NOMO-1 treated with dmso at 0.1 percent for 144 hours (cell line): ENCODE data around the gene TAGAP.

Source experiments
- DNase-seq: peaks from one replicate; lab custom pipeline; 2025; ENCODE audit not compliant: unreplicated experiment; lab: John Stamatoyannopoulos, UW

The TAGAP gene

DNA sequence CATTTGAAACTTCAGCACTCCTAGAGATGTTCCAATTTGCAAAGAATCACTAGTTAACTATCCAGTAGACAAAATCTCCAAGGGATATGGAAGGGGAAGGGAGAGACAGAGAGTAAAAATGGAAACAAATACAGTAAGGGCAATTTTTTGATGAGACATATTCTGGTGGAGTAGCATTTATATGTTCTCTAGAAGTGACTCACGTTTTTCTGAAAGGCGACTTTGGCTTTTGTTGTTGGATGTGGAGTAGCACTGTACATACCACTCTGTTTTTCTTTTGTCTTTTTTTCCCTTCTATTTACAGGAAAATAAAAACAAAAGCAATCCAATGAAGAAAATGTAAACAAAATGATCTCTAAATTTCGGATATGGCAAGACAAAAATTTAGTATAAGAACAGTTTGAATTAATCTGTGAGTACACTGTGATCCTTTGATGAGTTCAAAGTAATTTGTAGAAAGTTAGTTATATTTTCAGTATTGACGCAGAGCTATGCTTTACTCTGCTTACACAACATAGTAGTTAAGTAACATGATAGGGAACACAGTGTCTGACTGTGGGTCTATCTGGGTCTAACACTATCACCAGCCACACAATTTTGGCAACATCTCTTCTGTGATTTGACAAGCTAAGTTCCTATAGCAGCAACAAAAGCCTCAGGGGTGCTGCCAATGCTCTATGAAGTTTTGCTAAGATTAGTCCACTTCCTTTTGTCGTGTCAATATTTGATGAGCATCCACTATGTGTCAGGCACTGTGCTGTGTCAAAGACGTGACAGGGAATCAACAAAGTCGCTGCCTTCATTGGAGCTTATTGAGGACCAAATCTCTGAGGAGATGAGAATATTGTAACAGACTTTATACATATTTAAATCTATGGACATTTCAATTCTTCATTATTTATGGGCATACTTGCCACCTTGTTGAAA lies 27.3 kb upstream of the TAGAP start:
- no peak for DNase-seq

DNA sequence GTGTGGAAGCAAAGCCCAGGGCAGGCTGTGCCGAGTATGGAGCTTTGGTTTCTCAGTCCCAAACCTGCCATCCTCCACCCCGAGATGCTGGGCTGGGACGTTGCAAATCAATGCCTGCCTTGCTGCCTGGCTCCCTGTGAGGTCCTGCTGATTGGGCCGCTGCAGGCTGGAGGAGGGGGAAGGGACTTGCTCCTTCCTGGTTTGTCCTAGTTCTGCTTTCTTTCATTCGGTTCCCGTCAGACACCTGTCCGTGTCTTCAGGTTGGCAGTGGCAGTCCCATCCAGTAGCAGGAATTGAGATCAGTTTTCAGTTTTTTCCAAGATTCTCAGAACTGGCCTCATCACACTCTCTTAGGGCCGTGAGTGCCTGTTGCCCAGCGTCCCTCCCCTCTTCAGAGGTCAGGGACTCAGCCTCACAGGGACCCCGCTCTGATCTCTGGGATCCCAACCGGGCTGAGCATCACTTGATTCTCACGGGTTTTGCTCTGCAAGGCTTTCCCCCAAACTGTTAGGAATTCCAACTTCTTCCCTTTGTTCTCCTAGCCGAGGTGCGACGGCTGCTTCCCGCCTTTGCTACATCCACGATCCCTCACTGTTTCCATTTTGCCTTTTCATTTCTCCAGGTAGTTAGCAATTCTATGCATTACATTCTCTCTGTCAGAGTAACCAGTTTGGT lies 24.2 kb upstream of the TAGAP start:
- peak; percentile 16 for DNase-seq

DNA sequence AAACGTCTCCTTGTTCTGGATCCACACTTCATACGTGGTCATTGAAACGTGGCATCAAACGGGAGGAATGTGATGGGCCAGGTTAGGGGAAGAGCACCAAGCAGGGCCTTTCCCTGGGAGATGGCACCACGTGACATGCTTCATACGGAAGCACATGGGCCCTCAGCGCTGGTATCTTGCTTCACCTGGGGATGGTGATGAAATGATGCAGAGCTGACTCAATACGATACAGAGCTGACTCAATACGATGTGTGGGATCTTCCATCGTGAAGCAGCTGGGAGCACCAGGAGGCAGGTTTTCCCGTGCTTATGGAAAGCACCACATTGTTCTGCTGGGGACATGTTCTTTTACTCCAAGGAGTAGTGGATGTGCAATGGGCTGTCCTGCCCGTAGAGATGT lies 22.5 kb upstream of the TAGAP start:
- no peak for DNase-seq

DNA sequence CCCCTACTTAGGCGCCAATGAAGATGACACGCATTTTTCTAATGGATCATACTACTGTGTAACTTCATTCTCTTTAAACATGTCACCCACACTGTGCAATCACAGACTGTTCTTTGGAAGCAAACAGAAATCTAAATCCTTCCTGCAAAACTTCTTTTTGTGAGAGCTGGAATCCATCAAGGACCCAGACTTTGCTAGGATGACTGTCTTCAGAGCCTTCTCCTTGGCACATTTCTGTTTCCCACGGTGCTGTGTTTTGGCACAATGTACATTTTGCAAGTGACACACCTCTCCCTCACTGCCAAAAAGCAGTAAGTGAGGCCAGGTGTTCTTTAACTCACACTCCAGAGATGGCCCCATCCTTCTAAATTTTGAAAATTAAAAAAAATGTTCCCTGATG lies 21.7 kb upstream of the TAGAP start:
- no peak for DNase-seq

DNA sequence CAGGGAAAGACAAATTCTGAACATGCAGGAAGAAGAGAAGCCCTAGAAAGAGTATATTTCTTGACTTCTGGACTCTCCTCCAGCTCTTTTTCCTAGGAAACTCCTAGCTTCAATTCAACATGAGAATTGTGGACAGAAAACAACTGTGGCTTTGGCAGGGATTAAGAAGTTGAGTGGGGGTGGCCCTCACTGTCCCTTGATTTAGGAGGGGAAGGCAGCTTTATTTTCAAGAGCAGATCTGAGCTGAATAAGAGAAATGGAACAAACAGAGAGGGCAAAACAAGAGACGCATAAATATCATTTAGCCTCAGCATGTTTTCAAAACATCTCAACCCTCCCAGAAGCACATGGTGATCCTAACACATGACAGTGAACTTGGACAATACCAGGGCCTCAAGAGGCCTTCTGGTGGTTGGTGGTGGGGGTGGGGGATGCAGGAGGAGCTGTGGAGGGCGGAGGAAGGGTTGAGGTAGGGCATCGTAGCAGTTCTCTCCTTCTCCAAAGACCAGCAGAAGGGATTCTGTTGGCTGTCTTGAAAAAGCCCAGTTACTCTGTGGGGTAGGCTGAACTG lies 21.1 kb upstream of the TAGAP start:
- no peak for DNase-seq

DNA sequence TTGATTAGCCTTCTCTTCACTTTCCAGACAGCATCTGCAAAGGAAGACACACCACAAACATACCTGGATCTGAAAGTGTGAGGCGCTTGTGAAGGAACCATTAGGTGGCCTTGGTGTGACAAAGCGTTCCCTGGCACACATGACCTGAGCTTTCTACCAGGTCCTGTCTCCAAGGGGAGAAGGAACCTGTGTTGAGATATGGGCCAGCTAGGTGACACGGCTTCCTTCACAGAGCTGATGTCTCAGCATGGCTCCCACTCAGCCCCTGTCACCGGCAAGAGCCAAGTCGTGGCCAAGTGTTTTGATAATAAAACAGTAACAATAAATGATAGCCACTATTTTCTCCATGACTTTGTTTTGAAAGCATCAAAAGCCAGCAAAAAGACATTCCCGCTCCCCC lies 20.3 kb upstream of the TAGAP start:
- no peak for DNase-seq

DNA sequence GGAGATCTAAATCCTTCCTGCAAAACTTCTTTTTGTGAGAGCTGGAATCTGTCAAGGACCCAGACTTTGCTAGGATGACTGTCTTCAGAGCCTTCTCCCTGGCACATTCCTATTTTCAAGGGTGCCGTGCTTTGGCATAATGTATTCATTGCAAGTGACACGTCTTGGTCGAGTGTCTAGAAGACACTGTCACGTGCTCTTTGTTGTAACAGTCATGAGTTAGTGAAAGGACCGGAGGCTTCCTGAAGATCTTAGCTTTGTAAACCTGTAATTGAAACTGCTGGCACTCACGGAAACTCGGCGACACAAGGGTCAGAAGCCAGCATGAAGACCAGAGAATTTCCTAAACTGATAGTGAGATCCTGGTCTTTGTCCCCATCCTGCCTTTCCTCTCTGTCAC lies 19.7 kb upstream of the TAGAP start:
- no peak for DNase-seq

DNA sequence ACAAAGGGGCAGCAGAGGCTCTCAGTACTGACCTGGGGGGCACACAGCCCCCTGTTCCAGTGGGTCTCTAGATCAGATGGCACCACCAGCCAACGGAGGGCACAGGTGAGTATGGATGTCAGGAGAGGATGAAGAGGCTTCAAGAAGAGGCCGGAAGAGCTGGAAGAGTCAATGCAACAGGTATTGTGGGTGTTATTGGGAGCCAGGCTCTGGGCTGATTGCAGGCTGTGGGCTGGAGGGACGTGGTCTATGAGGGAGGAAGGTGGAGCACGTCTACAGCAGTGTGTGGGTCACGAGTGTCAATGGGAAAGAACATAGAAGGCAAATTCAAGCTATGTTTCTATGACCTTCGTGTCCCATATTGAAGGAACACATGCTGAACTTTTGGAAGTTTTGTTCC lies 18.8 kb upstream of the TAGAP start:
- no peak for DNase-seq

DNA sequence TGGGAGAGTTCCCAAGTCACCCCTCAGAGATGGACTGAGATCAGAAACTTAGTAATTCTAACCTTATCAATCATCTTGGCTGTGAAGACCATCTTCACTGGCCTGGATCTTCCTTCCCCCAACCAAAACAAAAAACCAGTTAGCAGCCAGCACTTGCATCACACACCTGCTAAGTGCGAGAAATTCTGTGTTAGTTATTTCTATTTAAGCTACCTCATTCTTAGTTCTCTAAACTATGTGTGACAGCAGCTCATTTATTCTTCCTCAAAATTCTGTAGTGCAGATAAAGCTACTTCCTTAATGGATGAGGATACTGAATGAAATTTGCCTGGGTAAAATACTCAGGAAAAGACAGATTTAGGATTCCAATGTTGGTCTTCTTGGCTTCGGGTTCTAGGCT lies 18.2 kb upstream of the TAGAP start:
- DNase-seq: no peak

DNA sequence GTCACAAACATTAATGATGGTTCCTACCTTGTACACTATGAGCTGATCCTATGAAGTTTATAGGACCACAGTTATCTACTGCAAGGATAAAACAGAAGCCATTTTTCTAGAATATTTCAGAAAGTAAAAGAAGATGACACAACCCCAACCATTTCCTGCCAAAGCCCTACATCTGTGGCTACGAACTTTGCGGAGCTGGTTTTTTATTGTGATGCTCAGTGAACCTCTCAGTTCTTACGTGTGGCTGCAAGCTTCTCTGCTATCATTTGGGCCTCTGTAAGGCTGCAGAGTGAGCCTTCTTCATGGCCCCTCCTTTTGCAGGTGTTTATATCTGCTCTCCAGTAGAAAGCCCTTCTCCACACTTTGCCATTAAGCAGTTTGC lies 17.8 kb upstream of the TAGAP start:
- DNase-seq: no peak

DNA sequence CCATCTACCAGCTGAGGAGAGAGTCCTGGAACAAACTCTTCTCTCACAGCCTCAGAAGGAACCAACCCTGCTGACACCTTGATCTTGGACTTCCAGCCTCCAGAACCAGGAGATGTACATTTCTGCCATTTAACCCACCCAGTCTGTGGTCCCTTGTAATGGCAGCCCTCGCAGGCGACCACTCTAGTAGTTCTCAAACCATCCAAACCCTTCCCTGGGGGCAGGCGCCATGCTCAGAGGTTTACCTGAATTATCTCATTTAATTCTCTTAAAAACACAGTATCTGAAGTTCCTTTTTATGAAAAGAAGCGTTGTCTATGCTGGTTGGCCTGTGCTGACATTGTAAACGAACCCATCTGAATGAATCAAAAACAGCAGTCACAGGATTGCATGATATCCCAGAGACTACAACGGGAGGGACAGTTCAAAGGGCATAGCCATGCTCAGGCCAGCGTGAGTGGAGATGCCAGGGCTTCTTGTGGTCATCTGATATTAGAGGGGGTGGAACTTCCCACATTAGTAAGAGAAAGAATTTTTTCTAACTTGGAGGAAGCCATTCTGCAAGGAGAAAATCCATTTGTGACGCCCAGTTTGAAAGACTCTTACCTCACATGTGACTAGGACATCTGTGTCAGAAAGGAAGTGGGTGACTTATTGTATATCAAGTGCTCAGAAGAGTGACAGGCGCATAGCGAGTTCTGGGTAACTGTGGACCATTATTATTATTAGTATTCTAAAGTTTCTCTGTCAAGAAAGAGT lies 17.2 kb upstream of the TAGAP start:
- DNase-seq: peak; percentile 45

DNA sequence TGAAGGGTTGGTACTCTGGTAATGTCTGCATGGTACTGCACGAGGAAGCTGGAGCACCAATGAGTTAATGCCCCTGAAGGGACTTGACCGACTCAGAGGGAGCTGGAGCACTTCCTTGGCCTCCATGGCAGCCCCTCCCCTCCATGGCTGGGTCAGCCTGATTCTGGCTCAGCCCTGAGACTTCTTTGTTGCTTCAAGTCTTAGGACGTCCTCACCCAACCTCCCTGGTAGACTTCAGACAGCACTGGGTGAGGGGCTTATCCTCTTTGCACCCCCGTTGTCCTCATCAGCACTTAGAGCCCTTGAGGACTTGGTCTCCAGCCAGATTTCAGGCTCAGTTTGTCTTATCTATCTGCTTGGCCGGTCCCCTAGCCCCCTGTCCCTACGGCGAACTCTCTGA lies 16.4 kb upstream of the TAGAP start:
- DNase-seq: no peak

DNA sequence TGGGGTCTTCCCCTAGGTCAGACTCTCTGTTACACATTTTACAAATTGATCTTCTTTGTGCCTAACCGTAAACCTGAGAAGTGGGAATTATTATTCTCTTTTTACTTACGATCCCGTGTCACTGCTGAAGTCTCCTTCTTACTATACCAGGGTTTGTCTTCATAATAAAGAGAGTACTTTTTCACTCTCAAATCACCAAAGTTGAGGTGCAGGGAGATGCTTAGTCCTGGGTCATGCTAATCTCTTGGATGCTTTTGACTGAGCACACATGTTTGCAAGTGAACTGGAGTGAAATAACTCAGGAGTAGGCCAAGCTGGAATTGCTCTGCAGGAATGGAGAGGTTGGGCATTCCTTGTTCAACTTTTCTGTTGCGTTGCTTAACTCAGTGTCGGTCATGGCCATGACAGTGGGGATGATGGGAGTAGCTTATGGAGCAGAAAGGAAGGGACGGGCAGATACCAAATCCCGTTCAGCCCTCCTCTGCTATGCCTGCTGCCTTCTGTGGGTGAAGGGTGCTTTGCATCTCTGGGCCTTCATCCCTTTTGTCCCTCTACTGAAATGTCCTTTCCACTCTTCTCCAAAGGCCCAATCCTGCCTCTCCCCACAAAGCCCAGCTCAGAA lies 15.2 kb upstream of the TAGAP start:
- DNase-seq: no peak

DNA sequence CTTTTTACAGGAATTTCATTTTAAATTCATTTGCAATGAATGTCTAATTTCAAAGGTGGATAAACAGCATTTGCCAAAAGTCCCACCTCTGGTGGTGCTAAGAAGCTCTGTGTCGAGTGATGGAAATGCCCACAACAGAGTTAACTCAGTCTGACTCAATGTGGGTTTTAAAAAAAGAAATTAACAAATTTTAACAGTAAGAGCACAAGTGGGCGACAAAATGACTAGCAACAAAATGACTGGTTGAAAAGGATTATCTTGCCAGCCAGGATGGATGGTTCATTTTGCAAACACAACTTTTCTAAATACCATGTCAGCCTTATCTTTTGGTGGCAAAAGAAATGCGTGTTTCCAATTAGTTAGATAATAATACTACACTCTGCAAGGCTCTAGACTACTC lies 14.3 kb upstream of the TAGAP start:
- DNase-seq: no peak

DNA sequence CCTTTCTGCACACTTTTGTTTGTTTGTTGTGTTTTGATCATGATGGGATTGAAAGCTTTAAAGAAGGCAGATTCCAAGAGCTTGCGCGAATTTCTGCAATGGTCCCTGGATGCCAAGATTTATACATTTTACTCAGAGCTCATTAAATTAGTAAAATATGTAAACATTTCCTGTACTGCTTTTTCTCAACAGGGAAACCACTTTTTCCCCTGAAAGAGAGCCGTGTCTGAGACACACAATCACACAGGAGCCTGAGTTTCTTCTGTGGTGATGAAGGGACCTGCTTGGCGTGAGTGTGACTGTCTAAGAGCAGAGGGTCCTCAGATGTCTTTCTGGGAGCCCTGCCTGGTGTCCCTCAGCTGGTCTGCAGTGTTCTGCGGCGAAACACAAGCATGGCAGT lies 12.1 kb upstream of the TAGAP start:
- no peak for DNase-seq

DNA sequence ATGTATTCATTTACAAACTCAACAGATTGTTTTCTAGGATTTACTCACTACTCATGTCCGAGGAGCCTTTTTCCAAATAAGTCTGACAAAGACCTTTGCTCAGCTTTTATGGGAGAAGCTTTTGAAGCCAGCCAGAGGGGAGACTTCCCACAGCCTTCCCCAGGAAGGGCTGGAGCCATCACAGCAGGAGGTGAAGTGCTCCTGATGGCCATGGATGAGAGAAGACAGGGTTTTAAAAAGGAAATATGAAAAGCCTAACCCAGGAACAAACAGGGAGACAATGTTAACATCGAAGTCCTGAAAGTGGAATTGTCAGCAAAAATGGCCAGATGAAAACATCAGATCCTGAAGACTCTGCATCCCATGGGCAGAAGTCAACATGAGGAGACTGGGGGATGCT lies 11.6 kb upstream of the TAGAP start:
- no peak for DNase-seq

DNA sequence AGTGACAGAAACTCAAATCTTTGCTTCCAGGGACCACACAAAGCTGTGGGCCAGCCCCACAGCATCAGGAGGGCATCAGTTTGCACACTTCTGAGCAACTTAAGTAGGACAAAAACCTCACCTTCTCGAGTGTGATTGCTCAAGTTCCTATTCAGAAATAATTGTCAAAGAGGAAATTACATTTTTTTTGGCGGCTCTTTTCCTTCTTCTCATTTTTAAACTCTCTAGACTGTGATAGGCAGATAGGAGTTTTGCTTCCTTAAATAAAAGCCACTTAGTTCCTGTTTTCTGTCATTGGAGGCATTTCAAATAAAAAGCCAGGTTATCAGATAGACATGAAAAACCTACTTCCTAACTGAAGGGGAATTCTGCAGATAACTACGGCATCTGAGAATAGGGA lies 11.2 kb upstream of the TAGAP start:
- peak; percentile 90 for DNase-seq

DNA sequence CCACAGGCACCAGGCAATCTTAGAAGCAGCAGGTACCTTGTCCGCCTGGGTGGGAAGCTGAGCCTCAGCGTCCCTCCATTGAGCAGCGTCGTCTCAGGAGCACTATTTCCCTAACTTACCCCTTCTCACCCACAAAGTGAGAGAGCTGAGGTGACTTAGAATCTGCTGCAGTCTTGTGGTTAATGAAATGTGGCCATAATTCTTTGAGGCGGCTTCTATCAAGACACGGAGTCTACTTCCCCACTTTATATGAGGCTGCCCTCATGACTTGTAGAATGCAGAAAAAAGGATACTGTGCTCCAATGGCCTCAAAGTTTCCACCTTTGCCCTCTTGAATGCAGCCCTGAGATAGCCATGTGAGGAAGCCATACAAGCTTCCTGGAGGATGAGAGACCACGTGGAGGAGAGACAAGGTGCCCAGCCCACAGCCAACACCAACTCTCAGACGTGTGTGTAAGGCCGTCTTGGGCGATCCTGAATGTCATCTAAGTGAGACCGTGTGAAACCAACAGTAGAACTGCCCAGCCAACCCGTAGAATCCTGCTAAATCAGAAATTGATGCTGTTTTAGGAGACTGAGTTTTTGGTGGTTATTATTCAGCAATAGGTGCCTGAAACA lies 9.1 kb upstream of the TAGAP start:
- peak; percentile 80 for DNase-seq

DNA sequence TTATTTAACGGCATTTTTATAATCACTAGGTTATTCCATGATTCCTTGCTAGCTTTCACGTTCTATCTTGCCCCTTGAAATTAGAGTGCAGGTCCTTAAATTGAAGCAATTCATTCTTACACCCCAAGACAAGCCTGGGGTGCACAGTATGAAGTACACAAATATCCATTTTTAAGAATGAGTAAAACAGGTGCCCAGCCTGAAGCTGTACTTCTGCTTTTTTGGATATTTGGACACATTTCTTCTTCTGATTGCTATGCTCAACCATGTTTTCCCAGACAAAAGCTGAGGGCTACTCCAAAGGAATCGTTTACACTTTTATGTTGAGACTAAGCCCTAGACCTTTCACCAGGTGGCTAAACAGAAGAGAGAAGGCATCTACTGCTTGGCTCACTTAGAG lies 7.9 kb upstream of the TAGAP start:
- DNase-seq: no peak

DNA sequence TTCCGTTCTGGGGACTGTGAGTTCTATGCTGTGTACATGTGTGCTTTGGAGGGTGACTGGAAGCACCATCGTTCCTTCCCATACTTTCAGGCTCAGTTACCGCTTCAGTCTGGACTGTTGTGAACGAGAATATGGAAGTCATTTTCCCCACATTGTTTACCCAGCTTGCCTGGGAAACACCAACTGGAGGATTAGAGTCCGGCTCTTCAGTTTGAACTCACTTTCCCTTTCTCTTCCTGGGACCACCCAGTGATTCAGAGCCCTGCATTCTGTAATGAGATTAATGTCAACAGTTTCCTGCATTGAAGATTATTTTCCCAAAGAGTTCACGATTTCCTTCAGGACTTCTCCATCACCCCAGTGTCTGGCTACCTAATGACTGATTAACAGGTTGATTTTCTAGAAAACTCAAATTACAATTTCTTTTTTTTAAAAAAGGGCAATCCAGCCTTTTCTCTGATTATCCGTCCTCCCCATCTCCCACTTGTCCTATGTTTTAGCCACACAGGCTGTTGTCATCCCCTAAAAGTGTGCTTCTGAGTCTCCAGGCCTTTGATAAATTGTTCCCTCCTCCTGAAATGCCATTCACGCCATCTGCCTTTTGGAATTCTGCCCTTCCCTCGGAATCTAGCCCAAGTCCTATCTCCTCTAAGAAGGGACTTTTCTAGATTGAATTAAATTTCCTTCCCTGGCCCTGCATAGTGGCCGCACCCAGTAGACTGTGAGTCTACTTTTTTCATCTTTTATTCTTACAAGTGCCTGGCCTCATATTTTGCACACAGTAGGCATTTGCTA lies 3.3 kb upstream of the TAGAP start:
- no peak for DNase-seq
